Endodermal cell (in vitro differentiated cells): Measurements from ENCODE around the gene CDK3. TPM values are rescaled to one million over a fixed set of nuclear protein-coding genes. Genes with fewer than 3 reads are reported as not detected.

Experiments used
- DNase-seq: peaks from one replicate; pipeline ENCODE4 v3.0.0-alpha.2; 2017
- H3K27ac ChIP-seq: 2 replicates; pipeline ENCODE4 v1.5.1; 2013; ENCODE audit warnings: mild to moderate bottlenecking, low read depth, low read length, moderate library complexity
- H3K27me3 ChIP-seq: 2 replicates; pipeline ENCODE4 v1.6.1; 2013; ENCODE audit warnings: mild to moderate bottlenecking, low read length, moderate library complexity; ENCODE audit not compliant: insufficient read depth, control insufficient read depth, poor library complexity, severe bottlenecking
- H3K36me3 ChIP-seq: 2 replicates; pipeline ENCODE4 v1.7.0; 2013; ENCODE audit warnings: mild to moderate bottlenecking, low read length, moderate library complexity; ENCODE audit not compliant: control insufficient read depth, insufficient read depth
- H3K4me1 ChIP-seq: one replicate; pipeline ENCODE4 v1.7.0; 2013; ENCODE audit warnings: low read length; ENCODE audit not compliant: control insufficient read depth, insufficient read depth
- H3K4me3 ChIP-seq: 2 replicates; pipeline ENCODE4 v1.5.1; 2013; ENCODE audit warnings: mild to moderate bottlenecking, low read length, moderate library complexity
- H3K9ac ChIP-seq: 2 replicates; pipeline ENCODE4 v1.6.1; 2013; ENCODE audit warnings: mild to moderate bottlenecking, low read length, moderate library complexity; ENCODE audit not compliant: poor library complexity, severe bottlenecking; ENCODE audit errors: extremely low read depth
- H3K9me3 ChIP-seq: 2 replicates; pipeline ENCODE4 v1.6.1; 2013; ENCODE audit warnings: mild to moderate bottlenecking, low read length, moderate library complexity; ENCODE audit not compliant: control insufficient read depth
- H3K27ac Mint-ChIP-seq: 2 replicates; pipeline ENCODE4 v1.8.0; 2020; ENCODE audit warnings: mixed read lengths
- H3K27me3 Mint-ChIP-seq: 2 replicates; pipeline ENCODE4 v1.8.0; 2021; ENCODE audit warnings: mild to moderate bottlenecking, mixed read lengths; ENCODE audit not compliant: insufficient read depth
- H3K36me3 Mint-ChIP-seq: 2 replicates; pipeline ENCODE4 v1.8.0; 2020; ENCODE audit warnings: low read depth, mixed read lengths
- H3K4me1 Mint-ChIP-seq: 2 replicates; pipeline ENCODE4 v1.8.0; 2020; ENCODE audit warnings: mixed read lengths
- H3K4me3 Mint-ChIP-seq: 2 replicates; pipeline ENCODE4 v1.8.0; 2020; ENCODE audit warnings: mild to moderate bottlenecking, moderate library complexity, mixed read lengths
- H3K9me3 Mint-ChIP-seq: 2 replicates; pipeline ENCODE4 v1.8.0; 2020; ENCODE audit warnings: mild to moderate bottlenecking, mixed read lengths
- WGBS, 2 experiments: methylation state at CpG; one replicate each; pipeline versions ENCODE4 v1.1.5 to v1.1.7; 2013; ENCODE audit warnings: missing lambda C conversion rate in 2 of 2, mixed read lengths in 1 of 2; ENCODE audit not compliant: insufficient coverage in 1 of 2, insufficient read length in 1 of 2; 5-methylcytosine and 5-hydroxymethylcytosine counted together
- total RNA-seq, 2 donors: library from RNA; stranded (reverse); fragmentation: NEBNext Ultra II Directional in 1 of 2; extraction: Animal tissue kit (Norgen Biotek cat#: 25700) in 1 of 2; gene quantifications; 2 replicates in 1 of 2; 3 replicates in 1 of 2; pipeline ENCODE4 v1.2.1, GENCODE V29; 2021
- TF ChIP-seq, protein P1 (sequence below): fragments of 200-600 bp; sonication (generic); conservative IDR thresholded peaks from 2 replicates; pipeline ENCODE4 v1.5.0; 2021; ENCODE audit warnings: antibody characterized with exemption, mild to moderate bottlenecking

The CDK3 gene
- total RNA-seq, 2 donors from 2014 or later, result 7.3 to 11.7 TPM

DNA sequence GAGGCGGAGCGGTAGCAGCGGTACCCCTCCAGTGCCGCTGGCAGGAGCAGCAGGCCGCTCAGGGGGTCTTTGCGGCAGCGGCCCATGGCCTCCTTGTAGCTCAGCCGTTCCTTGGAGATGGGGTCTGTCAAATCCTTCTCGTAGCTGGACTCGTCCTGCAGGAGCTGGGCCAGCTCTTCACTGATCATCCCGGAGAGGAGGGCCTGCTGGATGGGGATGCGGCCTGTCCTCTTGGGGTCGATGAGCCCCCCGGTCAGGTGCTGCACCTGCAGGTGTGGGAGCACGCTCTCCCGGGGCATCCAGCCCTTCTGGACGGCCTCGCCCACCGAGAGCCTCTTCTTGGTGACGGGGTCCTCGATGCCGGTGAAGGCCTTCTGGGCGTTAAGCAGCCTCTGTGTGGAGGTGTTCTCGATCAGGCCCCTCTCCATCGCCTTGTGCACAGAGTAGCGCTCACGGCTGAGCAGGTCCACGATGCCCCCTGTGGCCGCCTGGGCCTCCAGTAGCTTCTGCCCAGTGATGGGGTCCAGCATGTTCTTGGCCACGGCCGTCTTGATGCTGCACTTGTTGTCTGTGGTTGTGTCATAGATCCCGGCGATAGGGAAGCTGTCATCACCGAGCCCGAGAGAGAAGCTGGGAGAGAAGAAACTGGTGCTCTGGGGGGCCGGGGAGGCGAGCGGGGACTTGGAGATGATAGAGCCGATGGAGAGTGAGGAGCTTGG lies 6.6 kb downstream of the CDK3 start:
- H3K4me1 ChIP-seq, result no peaks in the 10 kb centered on the region
- H3K9me3 ChIP-seq, result no peaks in the 10 kb centered on the region
- no peak overlapping the region for H3K9ac ChIP-seq
- Mint-ChIP-seq H3K4me3 (no peak overlapping the region), H3K36me3 (peaks cover 11% of the 10 kb centered on the region), H3K27me3 (no peaks in the 10 kb centered on the region), H3K27ac (no peak overlapping the region), H3K4me1 (no peaks in the 10 kb centered on the region), H3K9me3 (no peaks in the 10 kb centered on the region)
- WGBS, 2 experiments, result 91 to 94% methylated on average over 30 to 39 of the region's 39 CpGs
- TF ChIP-seq, protein P1, sequence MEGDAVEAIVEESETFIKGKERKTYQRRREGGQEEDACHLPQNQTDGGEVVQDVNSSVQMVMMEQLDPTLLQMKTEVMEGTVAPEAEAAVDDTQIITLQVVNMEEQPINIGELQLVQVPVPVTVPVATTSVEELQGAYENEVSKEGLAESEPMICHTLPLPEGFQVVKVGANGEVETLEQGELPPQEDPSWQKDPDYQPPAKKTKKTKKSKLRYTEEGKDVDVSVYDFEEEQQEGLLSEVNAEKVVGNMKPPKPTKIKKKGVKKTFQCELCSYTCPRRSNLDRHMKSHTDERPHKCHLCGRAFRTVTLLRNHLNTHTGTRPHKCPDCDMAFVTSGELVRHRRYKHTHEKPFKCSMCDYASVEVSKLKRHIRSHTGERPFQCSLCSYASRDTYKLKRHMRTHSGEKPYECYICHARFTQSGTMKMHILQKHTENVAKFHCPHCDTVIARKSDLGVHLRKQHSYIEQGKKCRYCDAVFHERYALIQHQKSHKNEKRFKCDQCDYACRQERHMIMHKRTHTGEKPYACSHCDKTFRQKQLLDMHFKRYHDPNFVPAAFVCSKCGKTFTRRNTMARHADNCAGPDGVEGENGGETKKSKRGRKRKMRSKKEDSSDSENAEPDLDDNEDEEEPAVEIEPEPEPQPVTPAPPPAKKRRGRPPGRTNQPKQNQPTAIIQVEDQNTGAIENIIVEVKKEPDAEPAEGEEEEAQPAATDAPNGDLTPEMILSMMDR, result no peak
- H3K27me3 ChIP-seq, result no peaks in the 10 kb centered on the region
- H3K4me3 ChIP-seq, result no peak overlapping the region
- no peak for DNase-seq
- H3K36me3 ChIP-seq, result peaks cover 11% of the 10 kb centered on the region
- H3K27ac ChIP-seq, result no peak overlapping the region

DNA sequence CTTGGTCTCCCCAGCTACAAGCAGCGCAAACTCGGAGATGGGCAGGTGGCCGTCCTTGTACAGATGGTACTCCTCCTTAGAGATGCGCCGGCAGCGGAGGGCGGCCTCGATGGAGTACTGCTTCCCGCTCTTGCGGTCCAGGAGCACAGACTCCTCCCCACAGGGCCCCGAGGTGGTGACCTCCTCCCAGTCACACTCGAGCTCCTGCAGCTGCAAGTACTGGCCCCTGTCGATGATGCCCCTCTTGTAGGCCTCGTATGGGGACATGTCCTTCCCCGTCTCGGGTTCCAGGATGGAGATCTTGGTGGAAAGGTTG lies 7.2 kb downstream of the CDK3 start:
- no peaks in the 10 kb centered on the region for H3K4me1 ChIP-seq
- Mint-ChIP-seq H3K36me3 (peaks cover 11% of the 10 kb centered on the region), H3K4me1 (no peaks in the 10 kb centered on the region), H3K27me3 (no peaks in the 10 kb centered on the region), H3K27ac (no peak overlapping the region), H3K9me3 (no peaks in the 10 kb centered on the region), H3K4me3 (no peak overlapping the region)
- WGBS, 2 experiments, result 91 to 95% methylated on average over 15 to 16 of the region's 16 CpGs
- no peaks in the 10 kb centered on the region for H3K27me3 ChIP-seq
- TF ChIP-seq, protein P1, result no peak
- peaks cover 11% of the 10 kb centered on the region for H3K36me3 ChIP-seq
- no peaks in the 10 kb centered on the region for H3K9me3 ChIP-seq
- no peak for DNase-seq
- no peak overlapping the region for H3K4me3 ChIP-seq
- no peak overlapping the region for H3K9ac ChIP-seq
- H3K27ac ChIP-seq, result no peak overlapping the region

DNA sequence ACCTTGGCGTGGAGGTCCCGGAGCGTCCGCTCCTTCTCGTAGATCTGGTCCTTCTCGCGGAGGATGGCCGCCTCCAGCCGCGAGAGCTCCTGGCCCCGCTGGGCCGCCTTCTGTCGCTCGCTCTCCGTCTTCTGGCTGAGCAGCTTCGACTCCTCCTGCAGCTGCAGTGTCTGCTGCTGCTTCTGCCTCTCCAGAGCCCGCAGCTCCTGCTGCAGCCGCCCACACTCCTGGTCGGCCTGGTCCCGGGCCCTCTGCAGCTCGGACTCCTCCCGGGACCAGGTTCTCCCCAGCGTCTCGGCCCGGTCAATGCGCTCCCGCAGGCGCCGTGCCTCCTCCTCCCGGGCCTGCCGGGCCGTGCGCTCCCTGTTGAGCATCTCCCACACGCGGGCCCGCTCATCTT lies 7.6 kb downstream of the CDK3 start:
- Mint-ChIP-seq H3K27ac (no peak overlapping the region), H3K4me3 (no peak overlapping the region), H3K27me3 (no peaks in the 10 kb centered on the region), H3K4me1 (no peaks in the 10 kb centered on the region), H3K36me3 (peaks cover 8% of the 10 kb centered on the region), H3K9me3 (no peaks in the 10 kb centered on the region)
- Histone ChIP-seq H3K36me3 (peaks cover 10% of the 10 kb centered on the region), H3K4me1 (no peaks in the 10 kb centered on the region), H3K9ac (no peak overlapping the region), H3K9me3 (no peaks in the 10 kb centered on the region), H3K27me3 (no peaks in the 10 kb centered on the region), H3K27ac (no peak overlapping the region), H3K4me3 (no peak overlapping the region)
- TF ChIP-seq, protein P1, result no peak
- 93 to 96% methylated on average over 25 to 36 of the region's 36 CpGs for WGBS, 2 experiments
- DNase-seq, result no peak
